GM18499 (cell line): ENCODE measurements around the gene C10orf120.

Experiments
- ATAC-seq: cut with Tn5 transposase; IDR thresholded peaks from one replicate; pipeline ENCODE4 v1.9.1; 2021; ENCODE audit warnings: moderate number of reproducible peaks; ENCODE audit not compliant: insufficient read depth, unreplicated experiment

The C10orf120 gene

GRCh38 chr10:122663516-122664130 is 36.0 kb downstream of the C10orf120 start:
- no peak for ATAC-seq

- no peak for ATAC-seq
These were observed 37.4 kb downstream of the C10orf120 start for GRCh38 chr10:122662231-122662630.

- ATAC-seq, result no peak
These were observed 39.0 kb downstream of the C10orf120 start for GRCh38 chr10:122660696-122661095.

GRCh38 chr10:122659651-122660050 is 40.0 kb downstream of the C10orf120 start:
- ATAC-seq, result no peak

- ATAC-seq, result no peak
These were observed 40.5 kb downstream of the C10orf120 start for GRCh38 chr10:122659126-122659525.

- no peak for ATAC-seq
These were observed 41.1 kb downstream of the C10orf120 start for GRCh38 chr10:122658356-122659049.

- no peak for ATAC-seq
These were observed 41.9 kb downstream of the C10orf120 start for GRCh38 chr10:122657729-122658128.

- no peak for ATAC-seq
These were observed 42.4 kb downstream of the C10orf120 start for GRCh38 chr10:122657255-122657654.

- ATAC-seq, result no peak
These were observed 42.9 kb downstream of the C10orf120 start for GRCh38 chr10:122656741-122657140.

- ATAC-seq, result no peak
These were observed 43.3 kb downstream of the C10orf120 start for GRCh38 chr10:122656308-122656705.

GRCh38 chr10:122655524-122656307 is 43.9 kb downstream of the C10orf120 start:
- ATAC-seq, result no peak

GRCh38 chr10:122650331-122650730 is 49.3 kb downstream of the C10orf120 start:
- no peak for ATAC-seq

- no peak for ATAC-seq
These were observed 49.7 kb downstream of the C10orf120 start for GRCh38 chr10:122649903-122650302.

GRCh38 chr10:122648599-122649428 is 50.8 kb downstream of the C10orf120 start:
- no peak for ATAC-seq
